GM19099 (cell line): Measurements from ENCODE around the gene GRIN2A.

Experiments used
- POLR2A ChIP-seq: IDR thresholded peaks from 3 replicates; pipeline ENCODE4 v1.6.1; 2011; ENCODE audit warnings: low read depth; ENCODE audit not compliant: insufficient read length; ENCODE audit errors: extremely low read depth

Gene GRIN2A

DNA sequence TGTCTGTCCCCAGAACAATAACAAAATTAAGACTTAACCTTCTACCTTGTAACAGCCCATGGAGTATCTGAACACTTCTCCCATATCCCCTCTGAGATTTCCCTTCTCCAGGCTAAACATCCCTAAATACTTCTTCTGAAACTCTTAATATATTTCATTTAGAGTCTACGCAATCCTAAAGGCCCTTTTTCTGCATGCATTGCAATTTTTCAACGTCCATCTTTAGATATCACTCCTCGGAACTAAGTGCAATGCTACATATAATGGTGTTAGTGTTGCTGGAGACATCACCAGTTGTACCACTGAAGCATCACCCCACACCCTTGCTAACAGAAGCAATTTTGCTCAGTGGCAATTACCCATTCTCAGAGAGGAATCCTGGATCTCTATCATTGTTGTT, 13.2 kb downstream of the GRIN2A start:
- TF ChIP-seq POLR2A, result no peak

DNA sequence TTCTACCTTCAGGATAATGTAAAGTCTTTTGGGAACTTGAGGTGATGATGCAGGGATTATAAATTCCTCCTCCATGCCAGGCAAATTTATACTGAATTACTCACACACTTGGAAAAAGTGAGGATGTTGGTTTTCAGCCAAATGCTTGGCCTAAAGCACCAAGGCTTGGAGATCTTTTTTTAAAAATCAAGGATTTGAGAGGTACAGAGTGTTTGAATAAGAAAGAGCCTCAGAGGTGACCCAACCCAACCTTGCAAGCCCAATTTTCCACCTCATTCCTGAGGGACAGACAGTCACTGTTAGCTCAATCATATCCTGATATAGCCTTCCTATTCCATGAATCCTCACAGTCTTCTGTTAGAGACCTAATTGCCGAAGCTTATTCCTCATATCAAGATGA, 14.0 kb downstream of the GRIN2A start:
- no peak for TF ChIP-seq POLR2A

DNA sequence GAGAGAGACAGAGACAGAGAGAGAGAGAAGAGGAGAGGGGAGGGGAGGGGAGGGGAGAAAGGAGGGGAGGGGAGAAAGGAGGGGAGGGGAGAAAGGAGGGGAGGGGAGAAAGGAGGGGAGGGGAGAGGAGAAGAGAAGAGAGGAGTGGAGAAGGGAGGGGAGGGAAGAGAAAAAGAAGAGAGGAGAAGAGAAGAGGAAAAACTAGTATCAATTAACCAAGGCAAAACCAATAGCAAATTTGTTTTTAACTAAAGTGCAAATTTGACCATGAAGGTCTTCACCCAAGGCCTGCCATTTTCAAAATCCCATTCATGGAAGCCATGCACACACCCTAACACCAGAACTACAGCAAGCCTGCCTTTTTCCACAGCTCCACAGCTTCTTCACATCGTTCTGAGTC, 16.6 kb downstream of the GRIN2A start:
- TF ChIP-seq POLR2A, result no peak

DNA sequence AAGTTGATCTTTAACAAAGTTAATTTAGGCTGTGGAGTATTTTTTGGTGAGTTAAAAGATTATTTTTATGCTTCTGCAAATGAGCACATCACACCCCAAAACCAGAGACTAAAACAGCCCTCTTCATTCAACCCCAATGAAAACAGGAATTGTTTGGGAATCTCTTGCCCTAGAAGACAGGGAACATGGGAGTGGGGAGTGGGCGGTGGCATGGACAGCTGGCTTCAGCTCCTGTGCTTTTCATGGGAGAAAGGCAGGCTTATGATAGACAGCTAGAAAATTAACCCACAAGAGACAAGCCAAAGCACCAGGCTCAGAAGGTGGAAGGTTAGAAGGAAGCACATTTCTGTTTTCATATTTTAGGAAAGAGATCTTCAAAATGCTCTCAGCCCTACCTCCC, 19.2 kb downstream of the GRIN2A start:
- no peak for TF ChIP-seq POLR2A

DNA sequence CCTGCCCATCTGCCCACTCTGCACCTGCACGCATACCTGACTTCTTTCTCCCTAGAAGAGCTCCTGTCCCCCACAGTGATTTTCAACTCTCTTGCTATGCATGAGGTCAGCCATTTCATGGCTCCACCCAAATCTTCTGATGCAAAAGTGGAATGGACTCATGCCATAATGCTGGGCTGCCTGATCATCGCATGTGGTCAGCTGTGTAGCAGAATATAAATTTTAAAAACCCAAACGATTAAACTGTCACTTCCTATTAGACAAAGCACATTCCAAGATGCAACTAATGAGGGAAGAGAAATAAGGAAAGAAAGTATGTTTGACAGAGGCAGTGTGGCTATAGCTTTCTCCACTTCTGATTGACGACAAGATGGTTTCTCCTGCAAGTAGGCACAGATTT, 26.1 kb downstream of the GRIN2A start:
- no peak for TF ChIP-seq POLR2A

DNA sequence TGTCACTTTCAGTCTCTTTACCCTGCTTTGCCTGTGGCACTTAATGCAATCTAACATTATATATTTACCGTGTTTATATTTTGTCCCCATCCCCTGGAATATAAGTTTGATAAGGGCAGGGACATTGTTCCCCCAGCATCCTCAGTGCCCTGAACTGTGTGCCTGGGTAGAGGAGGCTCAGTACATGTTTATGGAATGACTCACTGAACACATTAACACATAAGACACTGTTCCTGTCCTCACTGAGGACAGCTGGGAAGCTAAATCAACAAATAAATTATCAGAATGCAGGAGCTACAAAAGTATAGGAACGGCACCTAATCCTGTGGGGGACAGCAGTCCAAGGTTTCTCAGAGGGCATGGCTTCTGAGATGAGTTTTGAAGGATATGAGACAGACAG, 27.8 kb downstream of the GRIN2A start:
- TF ChIP-seq POLR2A, result no peak

DNA sequence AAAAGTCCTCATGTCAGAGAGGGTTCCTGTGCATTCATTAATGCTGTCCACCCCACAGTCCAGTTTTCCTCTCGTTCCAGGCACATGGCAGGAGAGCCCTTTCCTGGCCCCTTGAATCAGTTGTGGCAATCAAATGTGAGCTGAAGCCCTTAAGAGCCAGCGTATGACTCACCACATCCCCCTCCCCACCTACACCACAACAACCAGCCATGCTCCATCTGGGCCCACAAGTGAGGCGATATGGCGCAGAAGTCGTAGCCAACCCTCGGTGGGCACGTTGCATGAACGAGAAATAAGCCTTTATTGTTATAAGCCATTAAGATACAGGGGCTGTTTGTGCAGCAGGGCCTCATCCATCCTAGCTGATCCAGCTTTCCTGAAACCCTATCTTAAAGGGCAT, 28.2 kb downstream of the GRIN2A start:
- no peak for TF ChIP-seq POLR2A

DNA sequence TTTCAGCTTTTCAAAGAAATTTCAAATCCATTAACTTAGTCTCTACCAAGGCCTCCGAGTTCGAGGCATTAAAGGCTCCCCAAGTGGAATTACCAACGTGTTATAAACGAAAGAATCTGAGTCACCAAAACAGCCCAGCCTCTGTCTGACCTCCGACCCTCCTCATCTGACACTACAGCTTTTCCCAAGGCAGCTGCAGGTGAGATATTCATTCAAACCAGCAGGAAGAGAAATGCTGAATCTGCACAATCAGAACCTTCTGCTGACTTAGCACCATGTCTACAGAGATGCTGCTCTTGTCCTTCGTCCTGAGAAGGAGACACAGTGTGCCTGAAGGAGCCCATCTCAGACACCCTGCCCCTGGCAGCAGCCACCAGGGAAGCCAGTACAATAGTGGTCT, 30.5 kb downstream of the GRIN2A start:
- no peak for TF ChIP-seq POLR2A

DNA sequence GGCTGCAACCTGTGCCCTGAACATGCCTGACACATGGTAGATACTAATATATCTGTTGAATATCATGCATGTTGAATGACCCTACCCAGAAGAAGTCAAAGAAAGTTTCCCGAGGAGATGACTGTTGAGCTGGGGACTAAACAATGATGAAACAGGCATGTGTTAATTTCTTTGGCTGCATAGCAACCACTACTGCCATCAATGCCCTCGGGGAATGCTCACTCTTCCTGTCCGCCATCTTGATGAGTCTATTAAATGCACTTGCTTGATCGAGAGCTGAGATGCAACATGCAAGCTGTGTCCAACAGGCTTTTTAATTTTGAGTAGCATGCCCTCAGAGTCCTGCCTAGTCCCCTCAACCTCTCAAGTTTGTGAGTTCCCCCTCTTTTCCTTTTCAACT, 31.3 kb downstream of the GRIN2A start:
- no peak for TF ChIP-seq POLR2A

DNA sequence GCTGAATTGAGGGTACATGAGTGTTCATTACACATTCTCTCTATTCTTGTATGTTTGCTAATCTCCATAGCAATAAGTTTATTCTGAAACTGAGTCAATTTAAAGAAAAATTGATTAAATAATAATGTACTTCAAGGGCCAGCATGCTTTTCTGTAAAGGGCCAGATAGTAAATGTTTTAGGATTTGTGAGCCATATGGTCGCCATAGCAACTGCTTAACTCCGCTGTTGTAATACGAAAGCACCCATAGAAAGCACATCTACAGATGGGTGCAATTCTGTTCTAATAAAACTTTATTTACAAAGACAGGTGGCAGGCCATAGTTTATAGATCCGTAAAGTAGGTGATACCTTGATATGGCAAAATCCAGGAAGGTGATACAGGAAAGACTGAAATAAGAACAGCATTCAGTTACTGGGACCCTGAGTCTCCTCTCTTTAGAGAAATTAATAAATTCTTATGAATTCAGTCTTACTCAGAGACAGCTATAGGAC, 36.6 kb downstream of the GRIN2A start:
- TF ChIP-seq POLR2A, result no peak

DNA sequence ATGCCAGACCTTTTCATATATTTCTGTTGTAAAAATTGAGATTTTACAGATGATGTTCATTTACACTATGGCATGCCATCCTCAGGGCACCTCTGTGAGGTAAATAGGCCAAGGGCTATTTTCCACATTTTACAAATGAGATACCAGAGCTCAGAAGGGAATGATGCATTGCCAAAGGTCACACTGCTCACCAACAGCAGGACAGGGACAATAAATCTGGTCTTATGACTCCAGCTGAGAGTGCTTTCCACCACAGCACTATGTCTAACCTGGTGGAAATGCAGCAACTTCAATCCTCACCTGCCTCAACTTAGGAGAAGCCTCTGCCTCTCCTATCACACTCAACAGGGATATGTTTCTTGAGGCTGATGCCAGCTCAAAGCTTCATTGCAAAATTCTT, 40.6 kb downstream of the GRIN2A start:
- TF ChIP-seq POLR2A, result no peak

DNA sequence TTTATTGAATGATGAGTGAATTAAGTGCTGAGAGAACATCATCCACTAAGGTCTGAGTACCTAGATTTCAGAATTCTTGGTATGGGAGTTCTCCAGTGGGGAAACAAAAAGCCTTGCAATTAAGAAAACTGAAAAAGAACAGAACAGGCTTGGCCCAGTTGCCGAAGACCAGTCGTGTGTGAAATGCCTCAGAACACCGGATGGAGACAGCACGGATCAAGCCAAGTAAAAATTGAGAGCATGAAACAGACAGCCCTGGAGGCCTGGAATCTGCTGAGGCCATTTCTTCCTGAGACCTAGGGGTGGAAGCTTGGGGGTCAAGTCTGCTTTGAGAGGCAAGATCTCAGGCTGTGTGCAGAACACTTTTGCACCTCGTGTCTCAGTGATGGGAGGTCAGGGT, 43.3 kb downstream of the GRIN2A start:
- no peak for TF ChIP-seq POLR2A

DNA sequence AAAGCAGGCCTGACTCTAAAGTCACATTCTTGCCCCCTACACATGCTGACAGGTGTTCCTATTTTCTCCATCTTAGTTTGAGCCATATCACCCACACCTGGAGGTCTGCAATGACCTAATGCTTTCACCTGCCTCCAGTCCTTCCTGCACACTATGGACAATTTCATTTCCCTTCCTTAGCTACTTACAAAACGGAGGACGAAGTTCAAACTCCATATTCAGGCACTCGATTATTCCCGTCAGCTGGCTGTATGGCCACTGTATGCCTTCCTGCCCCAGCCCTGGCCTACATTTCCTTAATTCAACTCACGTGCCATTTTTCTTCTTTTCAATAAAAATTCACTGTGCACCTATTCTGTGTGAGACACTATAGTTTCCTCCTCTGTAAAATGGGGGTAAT, 44.9 kb downstream of the GRIN2A start:
- TF ChIP-seq POLR2A, result no peak

DNA sequence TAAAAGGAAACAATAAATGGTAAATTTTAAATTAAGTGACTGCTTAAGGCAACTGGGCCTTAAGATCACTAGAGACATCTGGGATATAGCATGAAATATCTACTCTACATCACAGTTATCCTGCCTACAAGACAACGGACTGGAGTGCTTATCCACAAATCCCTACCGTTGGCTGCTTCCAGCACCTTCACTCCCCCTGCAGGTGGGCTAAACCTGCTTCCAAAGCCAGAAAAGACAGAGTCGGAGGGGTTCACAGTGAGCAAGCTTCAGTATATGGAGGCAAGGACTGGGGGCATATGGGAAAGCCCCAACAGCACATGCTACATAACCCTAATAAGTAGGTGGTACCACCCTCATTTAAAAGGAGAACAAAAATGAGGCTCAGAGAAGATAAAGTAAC, 45.3 kb downstream of the GRIN2A start:
- no peak for TF ChIP-seq POLR2A

DNA sequence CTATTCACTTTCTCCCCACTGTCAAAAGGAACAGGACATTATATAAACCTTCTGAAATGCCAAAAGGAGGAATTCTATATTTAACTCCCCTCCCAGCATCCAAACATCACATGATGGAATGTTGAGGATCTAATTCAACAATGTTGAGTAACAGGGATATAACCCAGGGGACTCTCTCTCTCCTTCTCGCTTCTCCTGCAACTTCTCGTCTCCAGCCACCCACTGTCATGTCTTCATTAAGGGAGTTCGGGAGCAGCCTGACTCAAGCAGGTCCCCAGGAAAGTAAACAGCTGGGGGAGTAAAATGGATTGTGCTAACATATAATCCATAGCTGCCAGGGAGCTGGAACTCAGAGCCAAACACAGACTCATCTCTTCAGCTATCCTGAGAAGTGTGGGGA, 51.7 kb downstream of the GRIN2A start:
- no peak for TF ChIP-seq POLR2A

DNA sequence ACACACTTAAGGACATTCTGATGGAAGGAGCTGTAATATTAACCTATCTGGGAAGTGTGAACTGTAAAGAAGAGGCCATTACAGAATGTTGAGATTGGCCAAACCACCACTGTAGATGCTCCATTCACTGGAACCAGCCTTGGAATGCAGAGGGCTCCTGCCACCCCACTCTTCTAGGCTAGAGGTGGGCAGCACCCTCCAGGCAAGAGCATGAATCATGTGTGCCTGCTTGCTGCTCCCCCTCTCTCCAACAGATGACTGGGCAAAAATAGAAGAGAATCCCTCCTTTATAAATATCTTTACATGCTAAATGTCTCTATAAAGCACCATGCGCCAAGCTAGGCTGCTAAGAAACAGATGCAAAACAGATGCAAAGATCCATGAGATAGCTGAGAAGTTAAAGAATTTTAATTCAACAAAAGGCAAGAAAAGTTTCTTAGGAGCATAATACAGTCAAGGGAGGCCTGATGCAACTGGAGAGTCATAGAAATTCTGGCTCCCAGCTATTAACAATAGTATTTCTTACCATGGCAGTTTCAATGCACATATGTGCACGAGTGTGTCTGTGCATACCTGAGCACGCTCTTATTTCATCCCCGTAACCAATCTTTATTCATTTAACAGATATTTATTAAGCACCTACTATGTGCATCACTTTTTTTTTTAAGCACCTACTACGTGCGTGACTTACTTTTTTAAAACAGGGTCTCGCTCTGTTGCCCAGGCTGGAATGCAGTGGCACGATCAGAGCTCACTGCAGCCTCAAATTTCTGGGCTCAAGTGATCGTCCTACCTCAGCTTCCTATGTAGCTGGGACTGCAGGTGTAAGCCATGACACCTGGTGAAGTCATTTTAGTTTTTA, 53.6 kb downstream of the GRIN2A start:
- no peak for TF ChIP-seq POLR2A

DNA sequence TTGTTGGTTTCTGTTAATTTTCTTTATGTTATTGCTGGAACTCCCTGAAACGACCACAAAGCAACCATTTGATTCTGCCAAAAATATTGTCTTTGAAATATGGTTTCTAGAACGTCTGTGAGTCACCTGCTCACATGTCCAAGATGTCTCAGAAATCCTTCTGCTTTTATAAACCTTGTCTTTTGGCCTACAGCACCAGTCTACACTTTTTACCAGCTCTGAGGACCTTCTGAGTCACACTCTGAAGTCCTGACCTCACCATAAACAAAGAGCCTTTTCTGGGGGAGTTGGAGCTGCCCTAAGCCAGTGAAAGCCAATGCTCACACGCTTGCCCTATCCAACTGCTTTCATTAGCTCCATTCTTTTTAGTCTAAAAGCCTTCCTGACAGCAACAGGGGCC, 55.5 kb downstream of the GRIN2A start:
- TF ChIP-seq POLR2A, result no peak
